Kidney epithelial cell (primary cell): ENCODE data around the gene TMEM214. TPM values are rescaled to one million over a fixed set of nuclear protein-coding genes. Genes with fewer than 3 reads are reported as not detected.

Experiments used
- DNase-seq: peaks from one replicate; pipeline ENCODE4 v3.0.0-alpha.2; 2010; ENCODE audit warnings: low read depth
- H3K27me3 ChIP-seq: 2 replicates; pipeline ENCODE4 v1.6.0; 2011; ENCODE audit warnings: low read length; ENCODE audit not compliant: control insufficient read depth, insufficient read depth
- H3K36me3 ChIP-seq: 2 replicates; pipeline ENCODE4 v1.5.1; 2011; ENCODE audit warnings: low read length; ENCODE audit not compliant: control insufficient read depth, insufficient read depth
- H3K4me3 ChIP-seq: 2 replicates; pipeline ENCODE4 v1.5.1; 2011; ENCODE audit warnings: low read depth, mild to moderate bottlenecking, control low read depth, low read length
- CTCF ChIP-seq: IDR thresholded peaks from 2 replicates; pipeline ENCODE4 v1.5.1; 2011; ENCODE audit warnings: mild to moderate bottlenecking, moderate library complexity, low read length, control low read depth, inconsistent platforms; ENCODE audit not compliant: insufficient read depth, poor library complexity, severe bottlenecking
- total RNA-seq: library from RNA; depleted of rRNA; stranded (reverse); fragments of >200 nt; gene quantifications from 2 replicates; pipeline ENCODE4 v1.2.3, GENCODE V29; 2015

The TMEM214 gene
- total RNA-seq, 1 donor from 2014 or later: 27.0 TPM

DNA sequence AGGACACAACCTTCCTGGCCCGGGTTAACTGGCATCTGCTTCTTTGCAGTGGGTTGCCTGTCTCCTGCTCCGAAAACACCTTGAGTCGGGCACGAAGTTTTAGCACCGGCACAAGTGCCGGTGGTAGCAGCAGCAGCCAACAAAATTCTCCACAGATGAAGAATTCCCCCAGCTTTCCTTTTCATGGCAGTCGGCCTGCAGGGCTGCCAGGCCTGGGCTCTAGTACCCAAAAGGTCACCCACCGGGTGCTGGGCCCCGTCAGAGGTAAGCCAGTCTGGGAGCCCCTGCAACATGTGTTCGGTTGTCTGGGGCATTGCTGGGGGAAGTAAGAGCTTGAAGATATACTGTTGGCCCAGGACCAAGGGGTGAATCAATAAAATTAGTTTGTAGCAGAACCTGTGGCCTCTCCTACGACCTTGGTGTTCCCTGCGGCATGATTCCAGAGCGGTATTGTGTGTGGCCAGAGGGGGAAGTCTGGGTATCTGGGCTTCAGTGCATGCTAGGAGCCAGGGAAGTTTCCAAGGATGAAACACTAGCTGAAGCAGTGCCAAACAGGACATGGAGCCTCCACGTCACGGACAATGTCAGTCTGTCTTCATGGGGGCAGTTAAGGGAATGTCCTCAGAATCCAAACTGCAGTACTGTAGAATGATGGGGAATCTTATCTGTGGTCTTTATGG lies 26.5 kb downstream of the TMEM214 start:
- TF ChIP-seq CTCF: no peak

GRCh38 chr2:27060323-27060722 lies 27.6 kb downstream of the TMEM214 start:
- Histone ChIP-seq H3K27me3 (no peaks in the 10 kb centered on the region), H3K36me3 (no peaks in the 10 kb centered on the region), H3K4me3 (no peak overlapping the region)
- TF ChIP-seq CTCF: no peak
- DNase-seq: no peak

More for the DNA sequence above, 26.5 kb downstream of the TMEM214 start:
- no peak for DNase-seq
- Histone ChIP-seq H3K36me3 (no peaks in the 10 kb centered on the region), H3K27me3 (no peaks in the 10 kb centered on the region), H3K4me3 (no peak overlapping the region)

DNA sequence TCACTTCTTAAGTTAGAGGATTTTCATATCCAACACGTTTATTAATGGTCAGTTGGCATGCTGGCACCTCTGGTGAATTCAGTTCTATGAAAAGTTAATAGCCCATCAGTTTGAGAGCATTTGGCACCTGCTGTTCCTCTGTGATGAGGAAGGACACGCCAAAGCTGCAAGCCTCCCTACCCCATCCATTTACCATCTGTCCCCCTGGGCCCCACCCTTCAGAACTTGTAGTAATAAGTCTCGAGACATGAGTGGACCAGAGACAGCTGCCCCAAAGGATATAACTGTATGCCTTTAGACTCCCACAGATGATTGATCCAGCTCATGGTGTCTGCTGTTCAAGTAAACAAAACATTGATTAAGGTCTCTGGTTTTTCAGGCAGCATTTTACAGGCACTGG lies 32.4 kb downstream of the TMEM214 start:
- DNase-seq: no peak
- no peaks in the 10 kb centered on the region for H3K27me3 ChIP-seq
- no peaks in the 10 kb centered on the region for H3K36me3 ChIP-seq
- H3K4me3 ChIP-seq: no peak overlapping the region
- TF ChIP-seq CTCF: no peak

GRCh38 chr2:27067385-27067784 lies 34.6 kb downstream of the TMEM214 start:
- no peaks in the 10 kb centered on the region for H3K36me3 ChIP-seq
- H3K4me3 ChIP-seq: no peak overlapping the region

GRCh38 chr2:27069436-27069835 lies 36.7 kb downstream of the TMEM214 start:
- no peak for TF ChIP-seq CTCF
- Histone ChIP-seq H3K27me3 (no peaks in the 10 kb centered on the region), H3K36me3 (no peaks in the 10 kb centered on the region), H3K4me3 (no peak overlapping the region)
- DNase-seq: no peak

More at GRCh38 chr2:27067385-27067784, 34.6 kb downstream of the TMEM214 start:
- no peak for TF ChIP-seq CTCF
- no peaks in the 10 kb centered on the region for H3K27me3 ChIP-seq
- no peak for DNase-seq
